Stimulated activated CD8-positive, alpha-beta memory T cell treated with anti-CD3 and anti-CD28 coated beads, Interleukin-4, amount 100 ng/mL, for 24 hours (primary cell): ENCODE measurements around the gene TSPAN2.

ENCODE experiments used
- DNase-seq: peaks from one replicate; pipeline ENCODE4 v3.0.0-alpha.2; 2020; ENCODE audit warnings: low read depth

TSPAN2 gene

GRCh38 chr1:115113766-115114165, 24.5 kb upstream of the TSPAN2 start:
- DNase-seq = no peak

- peak; percentile 26 for DNase-seq
These were observed 23.4 kb upstream of the TSPAN2 start for GRCh38 chr1:115112496-115113375.

GRCh38 chr1:115107516-115108260, 18.4 kb upstream of the TSPAN2 start:
- no peak for DNase-seq

GRCh38 chr1:115105831-115106230, 16.5 kb upstream of the TSPAN2 start:
- DNase-seq = no peak

- no peak for DNase-seq
These were observed 10.4 kb upstream of the TSPAN2 start for GRCh38 chr1:115099693-115100050.

GRCh38 chr1:115098979-115099692, 9.8 kb upstream of the TSPAN2 start:
- DNase-seq = peak; percentile 34

GRCh38 chr1:115092175-115092574, 2.9 kb upstream of the TSPAN2 start:
- no peak for DNase-seq

- no peak for DNase-seq
These were observed 2.3 kb upstream of the TSPAN2 start for GRCh38 chr1:115091572-115091971.

- DNase-seq = no peak
These were observed 1.7 kb upstream of the TSPAN2 start for GRCh38 chr1:115090956-115091355.

GRCh38 chr1:115090540-115090939, 1.2 kb upstream of the TSPAN2 start:
- no peak for DNase-seq

- DNase-seq = no peak
These were observed 835 bp upstream of the TSPAN2 start for GRCh38 chr1:115090186-115090490.

- no peak for DNase-seq
These were observed 358 bp downstream of the TSPAN2 start for GRCh38 chr1:115088871-115089419.

GRCh38 chr1:115088115-115088778, 1.1 kb downstream of the TSPAN2 start:
- DNase-seq = no peak

- DNase-seq = no peak
These were observed 3.0 kb downstream of the TSPAN2 start for GRCh38 chr1:115086176-115086830.

- no peak for DNase-seq
These were observed 4.3 kb downstream of the TSPAN2 start for GRCh38 chr1:115084902-115085511.

- no peak for DNase-seq
These were observed 6.4 kb downstream of the TSPAN2 start for GRCh38 chr1:115082949-115083348.

- no peak for DNase-seq
These were observed 10.6 kb downstream of the TSPAN2 start for GRCh38 chr1:115078708-115079107.

GRCh38 chr1:115077984-115078330, 11.3 kb downstream of the TSPAN2 start:
- DNase-seq = no peak

- no peak for DNase-seq
These were observed 11.9 kb downstream of the TSPAN2 start for GRCh38 chr1:115077286-115077983.

- no peak for DNase-seq
These were observed 12.9 kb downstream of the TSPAN2 start for GRCh38 chr1:115076384-115076915.
